Common myeloid progenitor, CD34-positive (primary cell): ENCODE measurements around the gene TMEM258. TPM values are rescaled to one million over a fixed set of nuclear protein-coding genes. Genes with fewer than 3 reads are reported as not detected.
A peak's percentile ranks its signal among the peaks of the same experiment; 100 is the strongest.

Source experiments
- CTCF ChIA-PET: fragments of 350-600 bp; sonication (Branson Sonifier 250); formaldehyde crosslinking; loops from one replicate; lab custom pipeline; 2021; ENCODE audit warnings: antibody characterized with exemption; lab: Charles Lee
- POLR2A ChIA-PET: fragments of 350-600 bp; sonication (Branson Sonifier 250); formaldehyde crosslinking; loops from one replicate; lab custom pipeline; 2021; ENCODE audit warnings: antibody characterized with exemption; lab: Charles Lee
- DNase-seq, 3 donors: peaks; one replicate each; pipeline versions ENCODE4 v3.0.0 to v3.0.0-alpha.2; 2013
- H3K27ac ChIP-seq, 2 experiments: 1 replicate in 1 of 2; 2 replicates in 1 of 2; pipeline ENCODE4 v1.7.0; 2013; ENCODE audit warnings: inconsistent platforms in 2 of 2, low read length in 2 of 2, mild to moderate bottlenecking in 2 of 2, low read depth in 1 of 2, moderate library complexity in 1 of 2; ENCODE audit not compliant: severe bottlenecking in 2 of 2, insufficient read depth in 1 of 2, poor library complexity in 1 of 2
- H3K27me3 ChIP-seq, 5 experiments: replicated peaks in 2 of 5; 1 replicate in 3 of 5; 2 replicates in 2 of 5; pipeline versions ENCODE4 v1.6.1 to v1.7.0; 2013; ENCODE audit warnings: low read length in 4 of 5, mild to moderate bottlenecking in 2 of 5, moderate library complexity in 2 of 5, inconsistent platforms in 1 of 5; ENCODE audit not compliant: insufficient read depth in 5 of 5, control insufficient read depth in 4 of 5
- H3K36me3 ChIP-seq, 4 experiments: 1 replicate in 2 of 4; 2 replicates in 2 of 4; pipeline versions ENCODE4 v1.6.1 to v1.7.0; 2013; ENCODE audit warnings: low read length in 3 of 4, control low read depth in 1 of 4, mild to moderate bottlenecking in 1 of 4; ENCODE audit not compliant: control insufficient read depth in 4 of 4, insufficient read depth in 4 of 4
- H3K4me1 ChIP-seq, 4 experiments: 1 replicate in 3 of 4; 2 replicates in 1 of 4; pipeline versions ENCODE4 v1.6.1 to v1.7.1; 2013; ENCODE audit warnings: low read length in 3 of 4, mild to moderate bottlenecking in 3 of 4, control low read depth in 1 of 4, inconsistent platforms in 1 of 4, moderate library complexity in 1 of 4; ENCODE audit not compliant: control insufficient read depth in 4 of 4, insufficient read depth in 4 of 4; ENCODE audit errors: control extremely low read depth in 1 of 4
- H3K4me3 ChIP-seq, 7 experiments: 1 replicate in 4 of 7; 2 replicates in 3 of 7; pipeline versions ENCODE4 v1.5.1 to v1.7.0; 2013; ENCODE audit warnings: mild to moderate bottlenecking in 7 of 7, low read length in 6 of 7, moderate library complexity in 6 of 7, inconsistent platforms in 2 of 7, low read depth in 2 of 7, control low read depth in 1 of 7; ENCODE audit not compliant: insufficient read depth in 4 of 7, control insufficient read depth in 1 of 7; ENCODE audit errors: extremely low read depth in 1 of 7
- H3K9me3 ChIP-seq, 5 experiments: 1 replicate in 4 of 5; 2 replicates in 1 of 5; pipeline versions ENCODE4 v1.6.1 to v1.7.1; 2013; ENCODE audit warnings: low read length in 4 of 5, mild to moderate bottlenecking in 2 of 5, inconsistent platforms in 1 of 5, low read depth in 1 of 5, moderate library complexity in 1 of 5; ENCODE audit not compliant: control insufficient read depth in 4 of 5, insufficient read depth in 2 of 5; ENCODE audit errors: control extremely low read depth in 1 of 5
- WGBS: methylation state at CpG from one replicate; pipeline ENCODE4 v1.1.5; 2013; ENCODE audit not compliant: insufficient coverage; 5-methylcytosine and 5-hydroxymethylcytosine counted together
- polyA plus RNA-seq: library from polyadenylated mRNA; unstranded; fragments of 120-200 nt; gene quantifications from one replicate; pipeline ENCODE4 v1.2.1, GENCODE V29; 2013

TMEM258 gene
- polyA plus RNA-seq: 108 TPM

DNA sequence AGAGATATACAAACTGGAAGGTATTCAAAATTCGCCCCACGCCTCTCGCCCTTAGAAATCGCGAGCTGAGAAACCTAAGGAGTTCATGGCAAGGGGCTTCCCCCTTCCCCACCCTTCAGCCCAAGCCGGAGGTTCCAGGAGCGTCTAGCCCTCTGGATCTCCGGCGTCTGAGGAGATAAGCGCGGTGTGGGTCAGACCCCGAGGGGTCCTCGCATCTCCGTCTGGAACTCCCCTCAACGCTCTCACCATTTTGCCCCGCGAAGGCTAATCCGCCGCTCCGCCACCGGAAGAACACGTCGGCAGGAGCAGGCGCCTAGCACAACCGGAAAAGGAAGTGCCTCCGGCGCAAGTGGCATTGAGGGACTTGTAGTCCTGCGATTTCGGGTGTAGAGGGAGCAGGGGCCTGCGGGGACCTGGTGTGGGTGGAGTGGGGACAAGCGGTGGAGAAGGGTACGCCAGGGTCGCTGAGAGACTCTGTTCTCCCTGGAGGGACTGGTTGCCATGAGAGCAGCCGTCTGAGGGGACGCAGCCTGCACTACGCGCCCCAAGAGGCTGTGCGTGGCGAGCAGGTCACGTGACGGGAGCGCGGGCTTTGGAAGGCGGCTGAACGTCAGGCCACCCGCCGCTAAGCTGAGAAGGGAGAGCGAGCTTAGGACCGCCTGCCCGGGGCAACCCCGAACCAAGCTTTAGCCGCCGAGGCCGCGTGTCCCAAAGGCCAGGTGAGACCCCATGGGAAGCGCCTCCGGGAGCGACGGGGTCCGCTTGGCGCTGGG lies at the start of gene TMEM258, which contains the start of gene FEN1:
TSS of gene TMEM258 (minus strand) at position 290 of the 773 bp plus-strand sequence. CDS start at position 249, 41 bp downstream.
TSS of gene FEN1 (plus strand) at position 602 of the 773 bp plus-strand sequence. CDS start 2,451 bp downstream, outside the sequence.
- under 1% methylated on average over 48 of the region's 61 CpGs for WGBS
- H3K4me1 ChIP-seq: peaks cover 11 to 29% (median 25%) of the 10 kb centered on the region in 4 experiments

DNA sequence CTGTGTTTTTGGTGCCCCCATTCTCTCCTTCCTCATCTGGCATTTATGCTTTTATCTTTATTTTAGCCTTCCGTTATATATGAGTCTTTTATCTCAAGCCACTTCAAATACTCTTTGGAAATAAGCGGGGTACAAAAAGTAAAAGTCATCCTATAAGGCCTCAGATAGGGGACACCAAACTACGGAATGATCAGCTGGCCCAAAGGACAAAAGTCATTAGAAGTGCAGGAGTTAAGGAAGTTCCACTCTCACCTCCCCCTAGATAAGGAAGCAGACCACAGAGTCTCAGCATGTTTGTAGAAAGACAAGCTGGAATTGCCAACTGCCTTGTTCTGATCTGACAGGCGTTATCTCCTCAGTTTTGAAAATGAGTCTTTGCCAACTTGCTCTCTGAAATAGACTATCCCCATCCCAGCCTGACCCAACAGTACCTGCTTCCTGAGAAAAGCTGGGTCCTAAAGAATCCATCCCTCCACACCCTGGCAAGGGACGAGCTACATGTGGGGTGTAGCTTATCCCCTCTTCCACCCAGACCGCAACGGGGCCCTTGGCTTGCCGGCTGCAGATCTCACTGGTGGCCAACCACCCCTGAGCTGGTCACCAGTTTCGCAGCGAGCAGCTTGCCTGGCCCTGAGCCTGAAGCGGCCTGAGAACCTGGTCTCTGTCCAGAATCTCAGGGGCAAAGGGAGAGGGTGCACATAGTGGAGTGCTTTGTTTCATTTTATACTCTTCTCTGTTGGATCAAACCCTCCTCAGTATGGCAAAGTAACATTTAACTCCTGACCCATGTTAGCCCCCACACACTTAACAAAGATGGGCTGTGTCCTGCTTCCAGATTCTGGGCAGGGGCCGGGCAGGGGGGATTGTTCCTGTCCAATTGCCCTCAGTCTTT lies 49.5 kb upstream of the TMEM258 start:
- POLR2A ChIA-PET: interaction anchor here (0.9 kb wide), 1 partner anchor 13 kb away, joined by 3 read pairs; no protein-coding TSS in a partner anchor
- Histone ChIP-seq H3K9me3 (no peaks in the 10 kb centered on the region), H3K4me1 (peaks cover 0 to 3% (median 0%) of the 10 kb centered on the region in 4 experiments), H3K4me3 (no peak overlapping the region), H3K36me3 (peaks cover 22 to 90% (median 58%) of the 10 kb centered on the region in 4 experiments), H3K27ac (peak overlapping the region; percentile 13 to 69), H3K27me3 (no peaks in the 10 kb centered on the region)
- DNase-seq: peak; percentile 7 to 37 (median 14)
- WGBS: 96% methylated on average over 7 of the region's 12 CpGs
- CTCF ChIA-PET: interaction anchor here (0.5 to 3.0 kb wide), 6 partner anchors 11 to 266 kb away, joined by 3 to 13 read pairs (median 4); no protein-coding TSS in a partner anchor

More for the DNA sequence above, at the start of gene TMEM258, which contains the start of gene FEN1:
- Histone ChIP-seq H3K36me3 (peaks cover 4 to 58% (median 31%) of the 10 kb centered on the region in 4 experiments), H3K9me3 (no peaks in the 10 kb centered on the region), H3K27ac (peak within 1 kb of the TSS; percentile 99), H3K27me3 (no peaks in the 10 kb centered on the region), H3K4me3 (peak within 1 kb of the TSS; percentile 48 to 94 (median 84))
- ChIA-PET POLR2A (interaction anchor here (0.6 to 1.2 kb wide), 4 partner anchors 22 to 175 kb away, joined by 3 to 4 read pairs (median 3); partner anchors contain the start of gene FTH1), CTCF (interaction anchor here (0.7 to 19.2 kb wide), 9 partner anchors 10 to 154 kb away, joined by 3 to 218 read pairs (median 4); partner anchors contain the start of gene FADS1)
- DNase-seq: peak; percentile 92 to 95 (median 93)

DNA sequence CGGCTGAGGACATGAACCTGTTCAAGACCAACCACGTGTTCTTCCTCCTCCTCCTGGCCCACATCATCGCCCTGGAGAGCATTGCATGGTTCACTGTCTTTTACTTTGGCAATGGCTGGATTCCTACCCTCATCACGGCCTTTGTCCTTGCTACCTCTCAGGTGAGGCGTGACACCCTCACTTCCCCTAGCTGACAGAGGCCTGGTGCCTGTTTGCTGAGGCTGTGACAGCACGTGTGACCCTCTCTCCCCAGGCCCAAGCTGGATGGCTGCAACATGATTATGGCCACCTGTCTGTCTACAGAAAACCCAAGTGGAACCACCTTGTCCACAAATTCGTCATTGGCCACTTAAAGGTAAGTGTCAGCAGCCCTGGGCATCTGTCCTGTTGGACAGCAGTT lies 48.0 kb upstream of the TMEM258 start:
- H3K4me1 ChIP-seq: peaks cover 4 to 18% (median 11%) of the 10 kb centered on the region in 4 experiments
- H3K27ac ChIP-seq: peak overlapping the region in 1 of 2 experiments; percentile 40
- ChIA-PET CTCF (interaction anchor here (0.6 to 3.0 kb wide), 5 partner anchors 9 to 746 kb away, joined by 3 to 13 read pairs (median 4); no protein-coding TSS in a partner anchor), POLR2A (interaction anchor here (0.6 kb wide), 1 partner anchor 15 kb away, joined by 4 read pairs; no protein-coding TSS in a partner anchor)
- no peak overlapping the region for H3K4me3 ChIP-seq
- no peaks in the 10 kb centered on the region for H3K9me3 ChIP-seq
- DNase-seq: no peak
- H3K27me3 ChIP-seq: no peaks in the 10 kb centered on the region
- WGBS: 99% methylated on average over 7 of the region's 7 CpGs
- peaks cover 20 to 84% (median 48%) of the 10 kb centered on the region in 4 experiments for H3K36me3 ChIP-seq

GRCh38 chr11:61839742-61840141 lies 47.3 kb upstream of the TMEM258 start:
- WGBS: no CpG with 5 or more reads among the region's 2 CpGs
- Histone ChIP-seq H3K27me3 (no peaks in the 10 kb centered on the region), H3K4me1 (peaks cover 5 to 24% (median 18%) of the 10 kb centered on the region in 4 experiments), H3K27ac (peak overlapping the region in 1 of 2 experiments; percentile 40), H3K9me3 (no peaks in the 10 kb centered on the region), H3K4me3 (no peak overlapping the region), H3K36me3 (peaks cover 20 to 77% (median 43%) of the 10 kb centered on the region in 4 experiments)
- POLR2A ChIA-PET: interaction anchor here (0.6 kb wide), 1 partner anchor 15 kb away, joined by 4 read pairs; no protein-coding TSS in a partner anchor
- CTCF ChIA-PET: interaction anchor here (2.8 to 3.0 kb wide), 2 partner anchors 10 to 42 kb away, joined by 8 to 13 read pairs; no protein-coding TSS in a partner anchor
- DNase-seq: no peak

- no peak for DNase-seq
- WGBS: 98% methylated on average over 6 of the region's 10 CpGs
- POLR2A ChIA-PET: no interaction called here
These were observed 46.5 kb upstream of the TMEM258 start for GRCh38 chr11:61838921-61839320.

DNA sequence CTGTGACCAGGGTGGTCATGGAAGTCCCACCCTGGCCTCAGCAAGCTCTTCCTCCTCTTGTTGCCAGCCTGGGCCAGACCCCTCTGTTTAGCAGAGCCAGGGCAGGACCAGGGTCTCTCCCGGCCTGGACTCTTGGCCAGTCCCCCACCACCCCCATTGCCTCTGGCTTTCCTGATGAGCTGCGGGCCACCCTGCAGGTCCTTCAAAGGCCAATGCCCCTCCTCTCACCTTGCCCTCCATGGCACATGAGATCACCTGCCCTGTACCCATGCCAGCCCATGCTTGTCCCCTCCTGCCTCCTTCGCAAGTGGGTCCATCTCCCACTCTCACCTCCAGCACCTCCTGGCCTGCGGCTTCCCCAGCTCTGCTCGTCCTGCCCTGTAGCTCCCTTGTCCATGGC lies 46.1 kb upstream of the TMEM258 start:
- DNase-seq: no peak
- no peak overlapping the region for H3K27ac ChIP-seq
- POLR2A ChIA-PET: no interaction called here
- peaks cover 20 to 81% (median 40%) of the 10 kb centered on the region in 4 experiments for H3K36me3 ChIP-seq
- no peak overlapping the region for H3K4me3 ChIP-seq
- 100% methylated on average over 5 of the region's 5 CpGs for WGBS
- no peaks in the 10 kb centered on the region for H3K27me3 ChIP-seq
- H3K9me3 ChIP-seq: no peaks in the 10 kb centered on the region
- H3K4me1 ChIP-seq: peaks cover 5 to 34% (median 28%) of the 10 kb centered on the region in 4 experiments
- CTCF ChIA-PET: no interaction called here

More at GRCh38 chr11:61838921-61839320, 46.5 kb upstream of the TMEM258 start:
- Histone ChIP-seq H3K9me3 (no peaks in the 10 kb centered on the region), H3K36me3 (peaks cover 20 to 78% (median 41%) of the 10 kb centered on the region in 4 experiments), H3K27ac (no peak overlapping the region), H3K4me3 (no peak overlapping the region), H3K4me1 (peaks cover 5 to 29% (median 24%) of the 10 kb centered on the region in 4 experiments), H3K27me3 (no peaks in the 10 kb centered on the region)
- CTCF ChIA-PET: no interaction called here
